K562 (cell line): Measurements from ENCODE around the gene BAIAP2L2. TPM values are rescaled to one million over a fixed set of nuclear protein-coding genes. Genes with fewer than 3 reads are reported as not detected.

Experiments
- ATAC-seq: fragments of 200-7000 bp; cut with Tn5 transposase; 3 replicates; pipeline ENCODE4 v1.9.1; 2020; ENCODE audit warnings: moderate library complexity
- BruUV-seq: library from RNA; stranded (reverse); fragments of 400-500 nt; replicated peaks from 2 replicates; lab custom pipeline; 2021; lab: Mats Ljungman, UMichigan
- CTCF ChIA-PET: fragments of 300-600 bp; formaldehyde crosslinking; extraction: SDS; loops from one replicate; lab custom pipeline; 2021; ENCODE audit warnings: low intra/inter-chr PET ratio; lab: Yijun Ruan, JAX
- POLR2A ChIA-PET: fragments of 300-600, 350-650 bp; sonication (Branson Sonifier 250); formaldehyde crosslinking; extraction: SDS; loops from one replicate; lab custom pipeline; 2021; ENCODE audit warnings: antibody characterized with exemption, inconsistent platforms; lab: Yijun Ruan, JAX
- DNase-seq, 4 experiments: peaks; one replicate each; pipeline versions ENCODE4 v3.0.0 to v3.0.0-alpha.2; 2011 to 2018; ENCODE audit warnings: low spot score in 3 of 4, mixed read lengths in 3 of 4; ENCODE audit errors: extremely low read depth in 1 of 4
- FAIRE-seq: peaks from 2 replicates; lab custom pipeline; 2011; peaks lifted over from hg19 to GRCh38; lab: Jason Lieb, UNC
- H2AFZ ChIP-seq: 2 replicates; pipeline ENCODE4 v1.6.0; 2011; ENCODE audit warnings: low read depth, low read length, control low read depth, inconsistent platforms
- H3K27ac ChIP-seq: fragments of 200-600 bp; 3 replicates; pipeline ENCODE4 v1.8.0; 2011; ENCODE audit warnings: low read depth, mild to moderate bottlenecking, control low read depth, inconsistent platforms, low read length, moderate library complexity, mixed read lengths; ENCODE audit errors: extremely low read depth
- H3K27me3 ChIP-seq, 2 experiments: fragments of 300-600 bp in 1 of 2; 2 replicates in 1 of 2; 3 replicates in 1 of 2; pipeline versions ENCODE4 v1.6.0 to v1.8.0; 2011; ENCODE audit warnings: inconsistent platforms in 2 of 2, low read length in 2 of 2, mild to moderate bottlenecking in 1 of 2, mixed read lengths in 1 of 2, moderate library complexity in 1 of 2; ENCODE audit not compliant: control insufficient read depth in 2 of 2, insufficient read depth in 2 of 2
- H3K36me3 ChIP-seq: fragments of 300-600 bp; 3 replicates; pipeline ENCODE4 v1.8.0; 2011; ENCODE audit warnings: mild to moderate bottlenecking, low read length, inconsistent platforms; ENCODE audit not compliant: control insufficient read depth, insufficient read depth
- H3K4me1 ChIP-seq, 2 experiments: fragments of 200-600 bp in 1 of 2; replicated peaks in 1 of 2; 2 replicates in 1 of 2; 3 replicates in 1 of 2; pipeline versions ENCODE4 v1.5.1 to v1.8.0; 2011; ENCODE audit warnings: inconsistent platforms in 2 of 2, low read length in 2 of 2, mild to moderate bottlenecking in 1 of 2, mixed read lengths in 1 of 2, moderate library complexity in 1 of 2; ENCODE audit not compliant: control insufficient read depth in 2 of 2, insufficient read depth in 2 of 2
- H3K4me2 ChIP-seq: 2 replicates; pipeline ENCODE4 v1.6.1; 2011; ENCODE audit warnings: low read length, control low read depth, inconsistent platforms, mixed read lengths; ENCODE audit not compliant: insufficient read depth
- H3K4me3 ChIP-seq: fragments of 200-600 bp; sonication (generic), shearing (Covaris generic); 2 replicates; pipeline ENCODE4 v1.5.1; 2016; ENCODE audit warnings: control low read depth, inconsistent platforms
- H3K79me2 ChIP-seq: fragments of 200-600 bp; 3 replicates; pipeline ENCODE4 v1.8.0; 2011; ENCODE audit warnings: low read length, inconsistent platforms; ENCODE audit not compliant: control insufficient read depth, insufficient read depth
- H3K9ac ChIP-seq, 2 experiments: 2 replicates each; pipeline versions ENCODE4 v1.6.0 to v1.6.1; 2011; ENCODE audit warnings: low read depth in 2 of 2, low read length in 2 of 2, control low read depth in 1 of 2, inconsistent platforms in 1 of 2, mild to moderate bottlenecking in 1 of 2, mixed read lengths in 1 of 2; ENCODE audit not compliant: insufficient read depth in 1 of 2
- H3K9me1 ChIP-seq: one replicate; pipeline ENCODE4 v1.6.0; 2011; ENCODE audit warnings: inconsistent platforms, mild to moderate bottlenecking, low read length, moderate library complexity; ENCODE audit not compliant: control insufficient read depth, insufficient read depth
- H3K9me3 ChIP-seq: replicated peaks from 2 replicates; pipeline ENCODE4 v1.5.1; 2011; ENCODE audit warnings: low read depth, low read length, inconsistent platforms; ENCODE audit not compliant: control insufficient read depth, insufficient read depth
- H4K20me1 ChIP-seq: replicated peaks from 2 replicates; pipeline ENCODE4 v1.6.1; 2011; ENCODE audit warnings: low read length, inconsistent platforms, mixed read lengths; ENCODE audit not compliant: control insufficient read depth, insufficient read depth
- CBFA2T2 ChIP-seq: fragments of 450-650 bp; conservative IDR thresholded peaks from 2 replicates; pipeline ENCODE4 v1.6.1; 2017; ENCODE audit warnings: mild to moderate bottlenecking
- ESRRA ChIP-seq: fragments of 450-650 bp; IDR thresholded peaks from 2 replicates; pipeline ENCODE4 v1.6.1; 2014; ENCODE audit warnings: low read depth, mild to moderate bottlenecking, moderate library complexity, borderline replicate concordance
- ETV5 ChIP-seq: sonication (generic); formaldehyde crosslinking; IDR thresholded peaks from 2 replicates; pipeline ENCODE4 v1.4.0; 2020; ENCODE audit warnings: low read depth, mild to moderate bottlenecking, missing genetic modification reagents
- FOXJ3 ChIP-seq: sonication (generic); formaldehyde crosslinking; IDR thresholded peaks from 2 replicates; pipeline ENCODE4 v1.4.0; 2020; ENCODE audit warnings: mild to moderate bottlenecking, missing genetic modification reagents
- KDM2B ChIP-seq: fragments of 250-450 bp; sonication (Bioruptor Pico); IDR thresholded peaks from 2 replicates; pipeline ENCODE4 v1.8.0; 2021; ENCODE audit warnings: mild to moderate bottlenecking, moderate library complexity
- MTF1 ChIP-seq: fragments of 250-450 bp; sonication (Bioruptor Pico); IDR thresholded peaks from 2 replicates; pipeline ENCODE4 v1.9.0; 2021; ENCODE audit warnings: moderate library complexity, mild to moderate bottlenecking, inconsistent platforms, borderline replicate concordance
- ZBTB49 ChIP-seq: sonication (generic); formaldehyde crosslinking; IDR thresholded peaks from 2 replicates; pipeline ENCODE4 v1.8.0; 2022; ENCODE audit warnings: missing genetic modification reagents, mild to moderate bottlenecking, borderline replicate concordance
- ZNF445 ChIP-seq: fragments of 250-450 bp; sonication (Bioruptor Pico); IDR thresholded peaks from 2 replicates; pipeline ENCODE4 v1.4.0; 2020; ENCODE audit warnings: low read depth, mild to moderate bottlenecking, moderate library complexity
- ZNF766 ChIP-seq: fragments of 200-800 bp; sonication (Bioruptor generic); conservative IDR thresholded peaks from 2 replicates; pipeline ENCODE4 v1.6.1; 2016; ENCODE audit warnings: missing genetic modification characterization, missing compliant biosample characterization
- WGBS: fragments of 100-300 bp; shearing (Covaris generic); methylation state at CpG from one replicate; pipeline ENCODE4 v1.1.6; 2016; ENCODE audit warnings: low coverage, mixed read lengths; ENCODE audit not compliant: insufficient coverage; ENCODE audit errors: missing lambda C conversion rate; 5-methylcytosine and 5-hydroxymethylcytosine counted together
- in situ Hi-C: fragments of 300-500 bp; cut with MboI; formaldehyde crosslinking; loops from 4 replicates; pipeline ENCODE4 v1.15.0; 2018; ENCODE audit warnings: inconsistent platforms, mixed read lengths
- intact Hi-C: fragments of 100-400 bp; cut with micrococcal nuclease; formaldehyde crosslinking; loops from 2 replicates; pipeline ENCODE4 v1.14.2; 2022
- polyA plus RNA-seq, 8 experiments: library from polyadenylated mRNA; depleted of rRNA in 4 of 8; stranded (reverse) in 5 of 8; unstranded in 3 of 8; fragments of >200 nt; fragmentation: Nextera tagmentation in 2 of 8; fragmentation: Illumina TruSeq in 1 of 8; extraction: Ambion mirVana in 2 of 8; extraction: Trizol in 1 of 8; gene quantifications; 2 replicates each; pipeline versions ENCODE4 v1.2.1 to v1.2.3, GENCODE V29; 2011 to 2014; ENCODE audit warnings: inconsistent platforms in 1 of 8, missing spikeins in 1 of 8
- total RNA-seq, 7 experiments: library from RNA; depleted of rRNA in 6 of 7; stranded (reverse); fragments of >200 nt in 6 of 7; fragmentation: Illumina TruSeq in 2 of 7; extraction: Trizol in 2 of 7; gene quantifications; 2 replicates each; pipeline versions ENCODE4 v1.2.1 to v1.2.3, GENCODE V29; 2011 to 2021; ENCODE audit warnings: low replicate concordance in 1 of 7
- TF ChIP-seq, protein P1 (sequence below), 3 experiments: IDR thresholded peaks in 2 of 3; conservative IDR thresholded peaks in 1 of 3; 2 replicates each; pipeline ENCODE4 v1.5.1; 2011 to 2012; ENCODE audit warnings: low read length in 3 of 3, mild to moderate bottlenecking in 3 of 3, control low read depth in 2 of 3, improper control_type of control experiment in 1 of 3, inconsistent platforms in 1 of 3, low read depth in 1 of 3, mixed read lengths in 1 of 3, moderate library complexity in 1 of 3; ENCODE audit not compliant: insufficient read depth in 2 of 3
- TF ChIP-seq, protein P2 (sequence below): fragments of 250-450 bp; sonication (Bioruptor Pico); IDR thresholded peaks from 2 replicates; pipeline ENCODE4 v1.5.0; 2021
- TF ChIP-seq, protein P3 (sequence below), 2 experiments: fragments of 450-650 bp; conservative IDR thresholded peaks; 2 replicates each; pipeline ENCODE4 v1.6.1; 2017; ENCODE audit warnings: mild to moderate bottlenecking in 2 of 2, moderate library complexity in 2 of 2

Gene BAIAP2L2
- total and polyA plus RNA-seq, 9 of the 15 experiments (the other 6 are each of a cell fraction or from before 2014, with no cell fraction given), result 0.04 to 0.22 (median 0.07) TPM; not detected in 4

DNA sequence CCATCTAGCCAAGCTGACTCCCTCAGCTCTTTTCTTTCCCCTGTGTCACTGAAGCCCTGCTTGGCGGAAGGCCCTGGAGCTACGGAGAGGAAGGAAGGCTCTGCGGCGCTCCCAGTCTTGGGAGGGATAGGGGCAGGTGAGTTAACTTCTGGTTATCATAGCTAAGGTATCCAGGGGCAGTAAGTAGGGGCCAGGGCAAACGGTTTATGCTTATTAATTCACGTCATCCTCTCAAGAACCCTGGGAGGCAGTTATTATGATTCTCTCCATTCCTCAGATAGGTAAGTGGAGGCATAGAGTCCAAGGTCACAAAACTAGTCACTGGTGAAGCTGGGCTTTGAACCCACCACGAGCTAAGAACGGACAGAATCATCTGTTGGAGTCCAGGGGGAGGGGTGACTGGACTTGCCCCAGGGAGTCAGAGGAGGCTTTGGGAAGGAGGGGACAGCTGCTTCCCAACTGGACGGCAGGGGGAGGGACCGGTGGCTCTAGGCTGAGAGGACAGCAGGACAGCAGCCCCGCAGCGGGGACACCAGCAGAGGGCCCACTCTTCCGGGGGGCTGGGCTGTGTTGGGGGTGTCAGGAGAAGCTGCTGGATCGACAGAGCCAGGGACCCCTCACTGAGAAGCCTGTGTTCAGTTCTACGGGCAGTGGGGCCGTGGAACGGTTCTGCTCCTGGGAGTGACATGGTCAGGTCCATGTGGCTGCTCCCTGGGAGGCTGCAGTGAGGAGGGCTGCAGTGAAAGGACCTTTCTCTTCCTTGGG lies 3.5 kb downstream of the BAIAP2L2 start:
- H2AFZ ChIP-seq, result no peak overlapping the region
- intact Hi-C loops, result loop anchor here (10.0 kb wide), 1 partner anchor 468 kb away; the partner anchor contains the start of gene DMC1
- no peaks in the 10 kb centered on the region for H3K36me3 ChIP-seq
- no peaks in the 10 kb centered on the region for H3K79me2 ChIP-seq
- H3K4me1 ChIP-seq, result peaks cover 0 to 23% of the 10 kb centered on the region in 2 experiments; a peak in 4 of 5 replicates
- no peak overlapping the region for H3K4me2 ChIP-seq
- H3K9me1 ChIP-seq, result no peaks in the 10 kb centered on the region
- ATAC-seq (peak; percentile 31; the same call in 2 of the 3 replicates), DNase-seq (no peak), FAIRE-seq (no peak)
- H4K20me1 ChIP-seq, result no peaks in the 10 kb centered on the region
- in situ Hi-C loops, result loop anchor here (10.0 kb wide), 1 partner anchor 468 kb away; the partner anchor contains the start of gene DMC1
- H3K9me3 ChIP-seq, result no peaks in the 10 kb centered on the region
- H3K27ac ChIP-seq, result no peak overlapping the region
- BruUV-seq, result no TSS peak
- ChIA-PET CTCF (no interaction called here), POLR2A (no interaction called here)
- H3K27me3 ChIP-seq, result no peaks in the 10 kb centered on the region
- peak overlapping the region in 1 of 2 experiments; percentile 8; a peak in 1 of 4 replicates for H3K9ac ChIP-seq
- 22% methylated on average over 14 of the region's 17 CpGs for WGBS
- H3K4me3 ChIP-seq, result no peak overlapping the region
- TF ChIP-seq, protein P1, sequence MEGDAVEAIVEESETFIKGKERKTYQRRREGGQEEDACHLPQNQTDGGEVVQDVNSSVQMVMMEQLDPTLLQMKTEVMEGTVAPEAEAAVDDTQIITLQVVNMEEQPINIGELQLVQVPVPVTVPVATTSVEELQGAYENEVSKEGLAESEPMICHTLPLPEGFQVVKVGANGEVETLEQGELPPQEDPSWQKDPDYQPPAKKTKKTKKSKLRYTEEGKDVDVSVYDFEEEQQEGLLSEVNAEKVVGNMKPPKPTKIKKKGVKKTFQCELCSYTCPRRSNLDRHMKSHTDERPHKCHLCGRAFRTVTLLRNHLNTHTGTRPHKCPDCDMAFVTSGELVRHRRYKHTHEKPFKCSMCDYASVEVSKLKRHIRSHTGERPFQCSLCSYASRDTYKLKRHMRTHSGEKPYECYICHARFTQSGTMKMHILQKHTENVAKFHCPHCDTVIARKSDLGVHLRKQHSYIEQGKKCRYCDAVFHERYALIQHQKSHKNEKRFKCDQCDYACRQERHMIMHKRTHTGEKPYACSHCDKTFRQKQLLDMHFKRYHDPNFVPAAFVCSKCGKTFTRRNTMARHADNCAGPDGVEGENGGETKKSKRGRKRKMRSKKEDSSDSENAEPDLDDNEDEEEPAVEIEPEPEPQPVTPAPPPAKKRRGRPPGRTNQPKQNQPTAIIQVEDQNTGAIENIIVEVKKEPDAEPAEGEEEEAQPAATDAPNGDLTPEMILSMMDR (IDR thresholded peaks at IDR 0.05 in 2 of 3, conservative IDR thresholded peaks at IDR 0.05 in 1 of 3; ENCODE audit: insufficient read depth in 2 of 3, low read depth in 1 of 3, low read length in 3 of 3), result peak in 1 of 3 experiments; percentile 42; a peak in 3 of 6 replicates
- TF ChIP-seq, protein P2, sequence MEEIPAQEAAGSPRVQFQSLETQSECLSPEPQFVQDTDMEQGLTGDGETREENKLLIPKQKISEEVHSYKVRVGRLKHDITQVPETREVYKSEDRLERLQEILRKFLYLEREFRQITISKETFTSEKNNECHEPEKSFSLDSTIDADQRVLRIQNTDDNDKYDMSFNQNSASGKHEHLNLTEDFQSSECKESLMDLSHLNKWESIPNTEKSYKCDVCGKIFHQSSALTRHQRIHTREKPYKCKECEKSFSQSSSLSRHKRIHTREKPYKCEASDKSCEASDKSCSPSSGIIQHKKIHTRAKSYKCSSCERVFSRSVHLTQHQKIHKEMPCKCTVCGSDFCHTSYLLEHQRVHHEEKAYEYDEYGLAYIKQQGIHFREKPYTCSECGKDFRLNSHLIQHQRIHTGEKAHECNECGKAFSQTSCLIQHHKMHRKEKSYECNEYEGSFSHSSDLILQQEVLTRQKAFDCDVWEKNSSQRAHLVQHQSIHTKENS (CRISPR knock-in tag), result no peak
- TF ChIP-seq KDM2B, result no peak
- TF ChIP-seq, protein P3, sequence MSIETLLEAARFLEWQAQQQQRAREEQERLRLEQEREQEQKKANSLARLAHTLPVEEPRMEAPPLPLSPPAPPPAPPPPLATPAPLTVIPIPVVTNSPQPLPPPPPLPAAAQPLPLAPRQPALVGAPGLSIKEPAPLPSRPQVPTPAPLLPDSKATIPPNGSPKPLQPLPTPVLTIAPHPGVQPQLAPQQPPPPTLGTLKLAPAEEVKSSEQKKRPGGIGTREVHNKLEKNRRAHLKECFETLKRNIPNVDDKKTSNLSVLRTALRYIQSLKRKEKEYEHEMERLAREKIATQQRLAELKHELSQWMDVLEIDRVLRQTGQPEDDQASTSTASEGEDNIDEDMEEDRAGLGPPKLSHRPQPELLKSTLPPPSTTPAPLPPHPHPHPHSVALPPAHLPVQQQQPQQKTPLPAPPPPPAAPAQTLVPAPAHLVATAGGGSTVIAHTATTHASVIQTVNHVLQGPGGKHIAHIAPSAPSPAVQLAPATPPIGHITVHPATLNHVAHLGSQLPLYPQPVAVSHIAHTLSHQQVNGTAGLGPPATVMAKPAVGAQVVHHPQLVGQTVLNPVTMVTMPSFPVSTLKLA (conservative IDR thresholded peaks at IDR 0.05), result no peak
- TF ChIP-seq CBFA2T2, result no peak
- TF ChIP-seq ZNF445, result no peak
- TF ChIP-seq ZNF766 (CRISPR knock-in tag), result no peak
- no peak for TF ChIP-seq ETV5 (CRISPR knock-in tag)
- TF ChIP-seq ZBTB49 (CRISPR knock-in tag), result no peak
- peak; percentile 60; the same call in 1 of the 2 replicates for TF ChIP-seq ESRRA
- TF ChIP-seq FOXJ3, result no peak
- TF ChIP-seq MTF1 (CRISPR knock-in tag), result no peak
